Psoas muscle (tissue), 8 donors: ENCODE data around the gene FOXL1. TPM values are rescaled to one million over a fixed set of nuclear protein-coding genes. Genes with fewer than 3 reads are reported as not detected.

Source experiments
- ATAC-seq, 4 donors: fragments of 200-7000 bp; cut with Tn5 transposase; one replicate each; pipeline ENCODE4 v1.9.1; 2020; ENCODE audit warnings: moderate library complexity in 3 of 4, mild to moderate bottlenecking in 2 of 4
- DNase-seq, 2 donors: peaks; one replicate each; pipeline ENCODE4 v3.0.0-alpha.2; 2020
- H3K27ac ChIP-seq: fragments of 200-600 bp; one replicate; pipeline ENCODE4 v1.8.0; 2022
- H3K27me3 ChIP-seq, 3 donors: fragments of 200-600 bp in 1 of 3; one replicate each; pipeline versions ENCODE4 v1.6.1 to v1.8.0; 2013 to 2022; ENCODE audit warnings: low read length in 2 of 3, mild to moderate bottlenecking in 2 of 3, moderate library complexity in 1 of 3; ENCODE audit not compliant: insufficient read depth in 3 of 3
- H3K36me3 ChIP-seq, 2 donors: fragments of 200-600 bp in 1 of 2; one replicate each; pipeline versions ENCODE4 v1.6.1 to v1.8.0; 2013 to 2022; ENCODE audit warnings: low read depth in 1 of 2, mild to moderate bottlenecking in 1 of 2, moderate library complexity in 1 of 2; ENCODE audit not compliant: insufficient read depth in 1 of 2
- H3K4me1 ChIP-seq: fragments of 200-600 bp; one replicate; pipeline ENCODE4 v1.8.0; 2022
- H3K4me3 ChIP-seq: fragments of 200-600 bp; one replicate; pipeline ENCODE4 v1.8.0; 2022; ENCODE audit warnings: mild to moderate bottlenecking
- H3K9me3 ChIP-seq: fragments of 200-600 bp; one replicate; pipeline ENCODE4 v1.8.0; 2022
- CTCF ChIP-seq: fragments of 200-600 bp; IDR thresholded peaks from one replicate; pipeline ENCODE4 v1.8.0; 2022; ENCODE audit warnings: antibody characterized with exemption
- WGBS, 3 donors: extraction: QIAGEN DNeasy Blood & Tissue Kit; methylation state at CpG; one replicate each; pipeline versions ENCODE4 v1.1.6 to v1.1.7; 2013; 5-methylcytosine and 5-hydroxymethylcytosine counted together
- intact Hi-C, 2 donors: fragments of 100-400 bp; cut with DNase I; formaldehyde crosslinking; loops; one replicate each; pipeline versions ENCODE4 v1.11.0 to v1.14.2; 2022
- polyA plus RNA-seq, 3 donors: library from polyadenylated mRNA; stranded (reverse); fragments of 200-250 nt; gene quantifications; one replicate each; pipeline ENCODE4 v1.2.3, GENCODE V29; 2013
- total RNA-seq, 4 donors: library from RNA; stranded (reverse); fragmentation: NEBNext Ultra II Directional in 2 of 4; extraction: Animal tissue kit (Norgen Biotek cat#: 25700) in 2 of 4; gene quantifications; one replicate each; pipeline versions ENCODE4 v1.2.1 to v1.2.4, GENCODE V29; 2021 to 2023
- donor health status: healthy with polysubstance abuse.
- donor health status: DM: no; HTN: no; CAD: no; lungs with moderate emphysema.
- donor health status: Bipolar disorder and iron deficiency.
- donor health status: healthy.
- donor health status: DM: yes; HTN: yes; CAD: no.
- donor health status: DM: no; HTN: no; CAD: no.
- donor health status: DM: no; HTN: no; CAD: no.
- donor health status: DM: yes; HTN: yes; CAD: no.

The FOXL1 gene
- total and polyA plus RNA-seq, 7 donors = 0.12 to 1.3 (median 0.22) TPM

DNA sequence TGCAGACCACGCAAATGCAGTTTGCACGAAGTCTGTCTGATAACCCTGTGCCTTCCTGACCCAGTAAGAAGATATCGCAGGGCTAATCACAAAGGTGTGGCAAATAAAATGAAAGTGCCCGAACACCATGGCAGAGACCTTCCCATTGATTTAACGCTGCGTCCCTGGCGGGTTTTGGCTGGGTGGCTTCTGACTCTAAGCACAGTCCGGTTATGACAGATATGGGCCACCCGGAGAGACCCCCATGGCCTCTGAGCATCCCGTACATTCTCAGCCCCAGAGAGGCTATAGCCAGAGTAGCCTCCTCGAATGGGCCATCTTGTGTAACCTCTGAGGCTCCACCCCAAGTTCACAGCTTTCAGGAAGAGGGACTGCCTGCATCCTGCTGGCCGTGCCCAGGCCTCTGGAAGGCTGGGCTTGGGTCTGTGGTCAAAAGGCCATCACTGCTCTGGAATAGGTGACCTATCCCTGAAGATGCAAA, 6.3 kb upstream of the FOXL1 start:
- no peak for TF ChIP-seq CTCF
- DNase-seq (no peak), ATAC-seq (no peak)
- intact Hi-C loops = no loop called here
- H3K4me1 ChIP-seq = peaks cover 4% of the 10 kb centered on the region
- WGBS, 3 donors = 35 to 49% (median 44%) methylated on average over 12 of the region's 12 CpGs
- H3K36me3 ChIP-seq = no peaks in the 10 kb centered on the region
- H3K27me3 ChIP-seq = peaks cover 5 to 98% (median 39%) of the 10 kb centered on the region in 3 donors
- no peak overlapping the region for H3K4me3 ChIP-seq
- H3K9me3 ChIP-seq = no peaks in the 10 kb centered on the region
- H3K27ac ChIP-seq = no peak overlapping the region

- intact Hi-C loops = no loop called here
- peaks cover 4% of the 10 kb centered on the region for H3K4me1 ChIP-seq
- no peaks in the 10 kb centered on the region for H3K36me3 ChIP-seq
- DNase-seq = no peak
- H3K9me3 ChIP-seq = no peaks in the 10 kb centered on the region
- no peak for TF ChIP-seq CTCF
- no peak for ATAC-seq
- no peak overlapping the region for H3K27ac ChIP-seq
- H3K4me3 ChIP-seq = no peak overlapping the region
- peaks cover 5 to 98% (median 36%) of the 10 kb centered on the region in 3 donors for H3K27me3 ChIP-seq
- 33 to 58% (median 34%) methylated on average over 8 of the region's 8 CpGs for WGBS, 3 donors
Observed at GRCh38 chr16:86572606-86573005, 5.7 kb upstream of the FOXL1 start.

GRCh38 chr16:86573215-86573614, 5.1 kb upstream of the FOXL1 start:
- TF ChIP-seq CTCF = no peak
- H3K4me1 ChIP-seq = peaks cover 4% of the 10 kb centered on the region
- WGBS, 3 donors = 47 to 55% (median 48%) methylated on average over 8 of the region's 8 CpGs
- intact Hi-C loops = no loop called here
- H3K4me3 ChIP-seq = no peak overlapping the region
- DNase-seq = no peak
- no peaks in the 10 kb centered on the region for H3K9me3 ChIP-seq
- H3K27me3 ChIP-seq = peaks cover 5 to 98% (median 37%) of the 10 kb centered on the region in 3 donors
- no peaks in the 10 kb centered on the region for H3K36me3 ChIP-seq
- ATAC-seq = no peak
- no peak overlapping the region for H3K27ac ChIP-seq

- Histone ChIP-seq H3K36me3 (no peaks in the 10 kb centered on the region), H3K27ac (no peak overlapping the region), H3K4me1 (peaks cover 6% of the 10 kb centered on the region), H3K4me3 (no peak overlapping the region), H3K9me3 (no peaks in the 10 kb centered on the region), H3K27me3 (peaks cover 5 to 99% (median 39%) of the 10 kb centered on the region in 3 donors)
- no peak for TF ChIP-seq CTCF
- ATAC-seq (no peak), DNase-seq (no peak)
- WGBS, 3 donors = 43 to 50% (median 46%) methylated on average over 13 of the region's 13 CpGs
- intact Hi-C loops = no loop called here
Observed at GRCh38 chr16:86573646-86574508, 4.5 kb upstream of the FOXL1 start.
